H1 (cell line): Measurements from ENCODE around the gene ADSS2. TPM values are rescaled to one million over a fixed set of nuclear protein-coding genes. Genes with fewer than 3 reads are reported as not detected.

ENCODE experiments used
- CTCF ChIA-PET: fragments of 300-600 bp; sonication (Branson Sonifier 250); formaldehyde crosslinking; loops from one replicate; lab custom pipeline; 2021; ENCODE audit not compliant: partially characterized antibody; lab: Charles Lee
- POLR2A ChIA-PET: fragments of 300-600 bp; sonication (Branson Sonifier 250); formaldehyde crosslinking; loops from one replicate; lab custom pipeline; 2021; ENCODE audit warnings: inconsistent platforms; ENCODE audit not compliant: partially characterized antibody; lab: Charles Lee
- DNase-seq, 2 experiments: peaks; one replicate each; pipeline versions ENCODE4 v3.0.0 to v3.0.0-alpha.2; 2010 to 2022; ENCODE audit warnings: low spot score in 2 of 2, low read depth in 1 of 2, mixed read lengths in 1 of 2
- FAIRE-seq: peaks from 2 replicates; lab custom pipeline; 2011; peaks lifted over from hg19 to GRCh38; lab: Jason Lieb, UNC
- H2AFZ ChIP-seq: 2 replicates; pipeline ENCODE4 v1.8.1; 2012; ENCODE audit warnings: low read length, inconsistent platforms
- H2AK5ac ChIP-seq: 2 replicates; pipeline ENCODE4 v1.6.1; 2013; ENCODE audit warnings: low read depth, low read length
- H2BK120ac ChIP-seq: replicated peaks from 2 replicates; pipeline ENCODE3; 2013; ENCODE audit warnings: low read depth, low read length, inconsistent platforms
- H2BK12ac ChIP-seq: 2 replicates; pipeline ENCODE4 v1.6.1; 2013; ENCODE audit warnings: low read depth, low read length
- H2BK15ac ChIP-seq: 2 replicates; pipeline ENCODE4 v1.6.1; 2013; ENCODE audit warnings: low read length
- H2BK20ac ChIP-seq: 2 replicates; pipeline ENCODE4 v1.6.1; 2013; ENCODE audit warnings: low read length
- H2BK5ac ChIP-seq: 2 replicates; pipeline ENCODE4 v1.6.1; 2013; ENCODE audit warnings: low read depth, low read length
- H3K14ac ChIP-seq: 2 replicates; pipeline ENCODE4 v1.6.1; 2013; ENCODE audit warnings: inconsistent platforms; ENCODE audit not compliant: insufficient read length
- H3K18ac ChIP-seq: 2 replicates; pipeline ENCODE4 v1.6.1; 2013; ENCODE audit warnings: low read length; ENCODE audit errors: extremely low read depth
- H3K23ac ChIP-seq: 2 replicates; pipeline ENCODE4 v1.6.1; 2013; ENCODE audit warnings: inconsistent platforms; ENCODE audit not compliant: insufficient read length
- H3K23me2 ChIP-seq: 2 replicates; pipeline ENCODE4 v1.6.1; 2013; ENCODE audit warnings: low read depth, low read length
- H3K27ac ChIP-seq: 2 replicates; pipeline ENCODE4 v1.6.1; 2011; ENCODE audit warnings: low read depth, low read length, inconsistent platforms
- H3K27me3 ChIP-seq, 4 experiments: replicated peaks in 1 of 4; 1 replicate in 1 of 4; 2 replicates in 3 of 4; pipeline versions ENCODE4 v1.6.1 to v1.8.1; 2011 to 2013; ENCODE audit warnings: low read length in 3 of 4, mild to moderate bottlenecking in 3 of 4, inconsistent platforms in 2 of 4, mixed read lengths in 2 of 4, moderate library complexity in 1 of 4; ENCODE audit not compliant: control insufficient read depth in 3 of 4, insufficient read depth in 3 of 4; ENCODE audit errors: extremely low read depth in 1 of 4
- H3K36me3 ChIP-seq, 4 experiments: 2 replicates each; pipeline versions ENCODE4 v1.6.1 to v1.8.1; 2011 to 2013; ENCODE audit warnings: mild to moderate bottlenecking in 4 of 4, low read length in 3 of 4, moderate library complexity in 2 of 4, control low read depth in 1 of 4, inconsistent platforms in 1 of 4; ENCODE audit not compliant: insufficient read depth in 4 of 4, control insufficient read depth in 2 of 4
- H3K4ac ChIP-seq: replicated peaks from 2 replicates; pipeline ENCODE3; 2013; ENCODE audit warnings: low read length, low read depth, mixed read lengths, inconsistent platforms; ENCODE audit not compliant: insufficient read length
- H3K4me1 ChIP-seq, 4 experiments: replicated peaks in 1 of 4; 1 replicate in 1 of 4; 2 replicates in 3 of 4; pipeline versions ENCODE4 v1.6.1 to v1.8.1; 2011 to 2013; ENCODE audit warnings: low read length in 3 of 4, inconsistent platforms in 2 of 4, mixed read lengths in 1 of 4; ENCODE audit not compliant: insufficient read depth in 4 of 4, control insufficient read depth in 3 of 4
- H3K4me2 ChIP-seq, 2 experiments: 2 replicates each; pipeline versions ENCODE4 v1.6.1 to v1.8.1; 2011 to 2013; ENCODE audit warnings: low read depth in 2 of 2, low read length in 2 of 2, control low read depth in 1 of 2, inconsistent platforms in 1 of 2, mild to moderate bottlenecking in 1 of 2; ENCODE audit not compliant: insufficient read depth in 1 of 2
- H3K4me3 ChIP-seq, 4 experiments: fragments of 200-600, 300-600 bp in 1 of 4; sonication (generic), shearing (Covaris generic), sonication (Bioruptor Twin) in 1 of 4; 2 replicates each; pipeline versions ENCODE4 v1.5.1 to v1.8.1; 2011 to 2016; ENCODE audit warnings: low read length in 4 of 4, low read depth in 3 of 4, control low read depth in 2 of 4, inconsistent platforms in 2 of 4, mild to moderate bottlenecking in 2 of 4, mixed read lengths in 1 of 4, moderate library complexity in 1 of 4; ENCODE audit not compliant: insufficient read depth in 2 of 4; ENCODE audit errors: extremely low read depth in 1 of 4
- H3K56ac ChIP-seq: replicated peaks from 2 replicates; pipeline ENCODE3; 2013; ENCODE audit warnings: low read depth, mild to moderate bottlenecking, mixed read lengths, low read length, inconsistent platforms; ENCODE audit not compliant: insufficient read length
- H3K79me1 ChIP-seq: 2 replicates; pipeline ENCODE4 v1.6.1; 2013; ENCODE audit warnings: low read depth, low read length, control low read depth
- H3K79me2 ChIP-seq, 2 experiments: 2 replicates each; pipeline versions ENCODE4 v1.6.1 to v1.8.1; 2012 to 2013; ENCODE audit warnings: low read length in 2 of 2, mild to moderate bottlenecking in 2 of 2, inconsistent platforms in 1 of 2; ENCODE audit not compliant: insufficient read depth in 2 of 2, control insufficient read depth in 1 of 2
- H3K9ac ChIP-seq, 4 experiments: replicated peaks in 1 of 4; 1 replicate in 1 of 4; 2 replicates in 3 of 4; pipeline versions ENCODE4 v1.6.1 to v1.8.1; 2011 to 2013; ENCODE audit warnings: low read depth in 3 of 4, low read length in 3 of 4, control low read depth in 2 of 4, mild to moderate bottlenecking in 2 of 4, moderate library complexity in 2 of 4, inconsistent platforms in 1 of 4; ENCODE audit errors: extremely low read depth in 1 of 4
- H3K9me3 ChIP-seq, 2 experiments: 2 replicates each; pipeline versions ENCODE4 v1.6.1 to v1.8.1; 2012 to 2013; ENCODE audit warnings: mild to moderate bottlenecking in 2 of 2, moderate library complexity in 2 of 2, control low read depth in 1 of 2, inconsistent platforms in 1 of 2, low read depth in 1 of 2, low read length in 1 of 2, mixed read lengths in 1 of 2; ENCODE audit not compliant: insufficient read depth in 2 of 2
- H4K20me1 ChIP-seq, 2 experiments: replicated peaks in 1 of 2; 2 replicates each; pipeline versions ENCODE3 to v1.8.1; 2011 to 2013; ENCODE audit warnings: inconsistent platforms in 2 of 2, low read length in 2 of 2, mild to moderate bottlenecking in 1 of 2; ENCODE audit not compliant: insufficient read depth in 2 of 2, control insufficient read depth in 1 of 2
- H4K5ac ChIP-seq: 2 replicates; pipeline ENCODE4 v1.6.1; 2013; ENCODE audit warnings: low read length, low read depth, mixed read lengths, inconsistent platforms; ENCODE audit not compliant: insufficient read length
- H4K8ac ChIP-seq: 2 replicates; pipeline ENCODE4 v1.8.0; 2013; ENCODE audit warnings: mild to moderate bottlenecking, moderate library complexity, low read length, inconsistent platforms; ENCODE audit not compliant: insufficient read depth; ENCODE audit errors: extremely low read depth
- H4K91ac ChIP-seq: replicated peaks from 2 replicates; pipeline ENCODE3; 2013; ENCODE audit warnings: low read length, mixed read lengths, inconsistent platforms; ENCODE audit not compliant: insufficient read length
- CHD1 ChIP-seq: IDR thresholded peaks from 2 replicates; pipeline ENCODE4 v1.6.1; 2012; ENCODE audit warnings: low read depth, low read length, improper control_type of control experiment
- CTBP2 ChIP-seq: IDR thresholded peaks from 2 replicates; pipeline ENCODE4 v1.7.0; 2011; ENCODE audit warnings: borderline replicate concordance, mild to moderate bottlenecking, moderate library complexity, mixed read lengths, low read length; ENCODE audit not compliant: insufficient read depth, insufficient read length
- GABPA ChIP-seq: IDR thresholded peaks from 2 replicates; pipeline ENCODE4 v1.6.1; 2011; ENCODE audit warnings: mild to moderate bottlenecking, low read length, moderate library complexity, borderline replicate concordance; ENCODE audit not compliant: insufficient read depth
- JUND ChIP-seq: IDR thresholded peaks from 2 replicates; pipeline ENCODE4 v1.6.1; 2011; ENCODE audit warnings: mild to moderate bottlenecking, improper control_type of control experiment, low read length
- KDM5A ChIP-seq: fragments of 200-600 bp; IDR thresholded peaks from 2 replicates; pipeline ENCODE4 v1.7.1; 2012; ENCODE audit warnings: mild to moderate bottlenecking, low read length, inconsistent platforms, mixed read lengths
- SAP30 ChIP-seq: fragments of 300-600 bp; sonication (generic); IDR thresholded peaks from 2 replicates; pipeline ENCODE4 v1.7.1; 2012; ENCODE audit warnings: low read length, moderate library complexity, mild to moderate bottlenecking, inconsistent platforms; ENCODE audit not compliant: insufficient read depth, insufficient replicate concordance
- SIN3A ChIP-seq, 2 experiments: IDR thresholded peaks in 1 of 2; conservative IDR thresholded peaks in 1 of 2; 2 replicates each; pipeline ENCODE4 v1.6.1; 2011 to 2012; ENCODE audit warnings: low read length in 2 of 2, improper control_type of control experiment in 1 of 2, low read depth in 1 of 2, mild to moderate bottlenecking in 1 of 2
- SP4 ChIP-seq: IDR thresholded peaks from 2 replicates; pipeline ENCODE4 v1.6.1; 2012; ENCODE audit warnings: low read length, inconsistent platforms
- SRF ChIP-seq: IDR thresholded peaks from 2 replicates; pipeline ENCODE4 v1.6.1; 2011; ENCODE audit warnings: mild to moderate bottlenecking, low read depth, low read length, moderate library complexity
- WGBS, 2 experiments: shearing (Covaris generic) in 1 of 2; methylation state at CpG; one replicate each; pipeline versions ENCODE4 v1.1.6 to v1.1.7; 2013 to 2015; ENCODE audit warnings: low lambda C conversion rate in 2 of 2, mixed read lengths in 2 of 2, inconsistent platforms in 1 of 2, low coverage in 1 of 2, missing lambda C conversion rate in 1 of 2; ENCODE audit not compliant: insufficient replicate concordance in 2 of 2, insufficient coverage in 1 of 2, insufficient read length in 1 of 2; ENCODE audit errors: extremely low coverage in 1 of 2, missing lambda C conversion rate in 1 of 2; 5-methylcytosine and 5-hydroxymethylcytosine counted together
- polyA plus RNA-seq, 7 experiments: library from polyadenylated mRNA; depleted of rRNA in 3 of 7; stranded (reverse) in 5 of 7; unstranded in 2 of 7; fragments of >200 nt in 5 of 7; fragments of 200-250 nt in 2 of 7; gene quantifications; 1 replicate in 5 of 7; 2 replicates in 1 of 7; 4 replicates in 1 of 7; pipeline versions ENCODE4 v1.2.1 to v1.2.3, GENCODE V29; 2011 to 2013; ENCODE audit warnings: missing spikeins in 2 of 7, mixed read lengths in 2 of 7
- total RNA-seq: library from RNA; stranded (reverse); fragmentation: NEBNext Ultra II Directional; extraction: Animal tissue kit (Norgen Biotek cat#: 25700); gene quantifications from 2 replicates; pipeline ENCODE4 v1.2.1, GENCODE V29; 2021
- TF ChIP-seq, protein P1 (sequence below): IDR thresholded peaks from 2 replicates; pipeline ENCODE4 v1.6.1; 2011; ENCODE audit warnings: low read length, improper control_type of control experiment
- TF ChIP-seq, protein P2 (sequence below): IDR thresholded peaks from 2 replicates; pipeline ENCODE4 v1.6.1; 2012; ENCODE audit warnings: low read length, inconsistent platforms

The ADSS2 gene
- total and polyA plus RNA-seq, 2 of the 8 experiments (the other 6 are each of a cell fraction or from before 2014, with no cell fraction given): 29.8 to 108 TPM

DNA sequence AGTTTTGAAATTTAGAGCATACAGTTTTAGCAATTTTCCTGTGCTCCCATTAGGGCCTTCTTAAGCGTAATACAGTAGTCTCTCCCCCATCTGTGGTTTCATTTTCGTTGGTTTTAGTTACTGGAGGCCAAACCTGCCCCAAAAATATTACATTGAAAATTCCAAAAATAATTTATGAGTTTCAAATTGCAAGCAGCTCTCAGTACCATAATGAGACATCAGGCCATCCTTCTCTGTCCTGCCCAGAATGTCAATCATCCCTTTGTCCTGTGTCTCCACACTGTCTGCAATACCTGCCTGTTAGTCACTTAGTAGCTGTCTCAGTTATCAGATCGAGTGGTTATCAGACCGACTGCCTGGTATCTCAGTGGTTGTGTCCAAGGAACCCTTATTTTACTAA lies 45.4 kb downstream of the ADSS2 start:
- no peak overlapping the region for H4K8ac ChIP-seq
- H2BK20ac ChIP-seq: no peak overlapping the region
- H3K14ac ChIP-seq: no peak overlapping the region
- H3K56ac ChIP-seq: no peak overlapping the region
- peaks cover 15 to 19% of the 10 kb centered on the region in 2 experiments for H3K9me3 ChIP-seq
- H2BK5ac ChIP-seq: no peak overlapping the region
- H3K23ac ChIP-seq: no peak overlapping the region
- no peak overlapping the region for H3K4me2 ChIP-seq
- DNase-seq (no peak), FAIRE-seq (no peak)
- H2AFZ ChIP-seq: no peak overlapping the region
- CTCF ChIA-PET: no interaction called here
- no peaks in the 10 kb centered on the region for H3K27me3 ChIP-seq
- H4K5ac ChIP-seq: no peak overlapping the region
- H4K20me1 ChIP-seq: no peaks in the 10 kb centered on the region
- POLR2A ChIA-PET: interaction anchor here (1.4 kb wide), 1 partner anchor 10 kb away, joined by 4 read pairs; no protein-coding TSS in a partner anchor
- no peak overlapping the region for H3K18ac ChIP-seq
- H3K79me2 ChIP-seq: no peaks in the 10 kb centered on the region
- no peaks in the 10 kb centered on the region for H3K79me1 ChIP-seq
- no peak overlapping the region for H2BK15ac ChIP-seq
- no peak overlapping the region for H3K4ac ChIP-seq
- no peak overlapping the region for H3K27ac ChIP-seq
- H3K23me2 ChIP-seq: no peaks in the 10 kb centered on the region
- no peak overlapping the region for H3K9ac ChIP-seq
- WGBS, 2 experiments: 95% methylated on average over 4 of the region's 4 CpGs; no CpG with 5 or more reads in 1 of the 2 experiments
- H3K4me3 ChIP-seq: no peak overlapping the region
- no peak overlapping the region for H4K91ac ChIP-seq
- H3K4me1 ChIP-seq: peaks cover 0 to 3% (median 0%) of the 10 kb centered on the region in 4 experiments; a peak in 2 of 7 replicates
- no peak overlapping the region for H2BK120ac ChIP-seq
- H3K36me3 ChIP-seq: peaks cover 3 to 67% (median 34%) of the 10 kb centered on the region in 4 experiments; a peak in 7 of 8 replicates
- H2BK12ac ChIP-seq: no peak overlapping the region
- H2AK5ac ChIP-seq: no peak overlapping the region
- TF ChIP-seq, protein P1, sequence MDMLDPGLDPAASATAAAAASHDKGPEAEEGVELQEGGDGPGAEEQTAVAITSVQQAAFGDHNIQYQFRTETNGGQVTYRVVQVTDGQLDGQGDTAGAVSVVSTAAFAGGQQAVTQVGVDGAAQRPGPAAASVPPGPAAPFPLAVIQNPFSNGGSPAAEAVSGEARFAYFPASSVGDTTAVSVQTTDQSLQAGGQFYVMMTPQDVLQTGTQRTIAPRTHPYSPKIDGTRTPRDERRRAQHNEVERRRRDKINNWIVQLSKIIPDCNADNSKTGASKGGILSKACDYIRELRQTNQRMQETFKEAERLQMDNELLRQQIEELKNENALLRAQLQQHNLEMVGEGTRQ: no peak
- no peak for TF ChIP-seq SRF
- no peak for TF ChIP-seq SP4
- no peak for TF ChIP-seq SAP30
- no peak for TF ChIP-seq SIN3A (conservative IDR thresholded peaks at IDR 0.05 in 1 of 2, IDR thresholded peaks at IDR 0.05 in 1 of 2; ENCODE audit: low read depth in 1 of 2, low read length in 2 of 2)
- no peak for TF ChIP-seq KDM5A
- no peak for TF ChIP-seq CTBP2
- no peak for TF ChIP-seq JUND
- TF ChIP-seq GABPA: no peak
- TF ChIP-seq CHD1: no peak
- TF ChIP-seq, protein P2, sequence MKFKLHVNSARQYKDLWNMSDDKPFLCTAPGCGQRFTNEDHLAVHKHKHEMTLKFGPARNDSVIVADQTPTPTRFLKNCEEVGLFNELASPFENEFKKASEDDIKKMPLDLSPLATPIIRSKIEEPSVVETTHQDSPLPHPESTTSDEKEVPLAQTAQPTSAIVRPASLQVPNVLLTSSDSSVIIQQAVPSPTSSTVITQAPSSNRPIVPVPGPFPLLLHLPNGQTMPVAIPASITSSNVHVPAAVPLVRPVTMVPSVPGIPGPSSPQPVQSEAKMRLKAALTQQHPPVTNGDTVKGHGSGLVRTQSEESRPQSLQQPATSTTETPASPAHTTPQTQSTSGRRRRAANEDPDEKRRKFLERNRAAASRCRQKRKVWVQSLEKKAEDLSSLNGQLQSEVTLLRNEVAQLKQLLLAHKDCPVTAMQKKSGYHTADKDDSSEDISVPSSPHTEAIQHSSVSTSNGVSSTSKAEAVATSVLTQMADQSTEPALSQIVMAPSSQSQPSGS: no peak
